OCI-LY1 (cell line): ENCODE measurements around the gene STON2.

ENCODE experiments used
- EZH2 ChIP-seq: fragments of 200-600 bp; sonication (generic), shearing (Covaris generic); IDR thresholded peaks from 2 replicates; pipeline ENCODE4 v1.8.0; 2017; ENCODE audit warnings: borderline replicate concordance, mixed run types, mild to moderate bottlenecking, antibody characterized with exemption, low read length, moderate library complexity, mixed read lengths
- TF ChIP-seq, protein P1 (sequence below): fragments of 200-600 bp; sonication (generic), shearing (Covaris generic); IDR thresholded peaks from 2 replicates; pipeline ENCODE4 v1.5.1; 2017; ENCODE audit warnings: mild to moderate bottlenecking, antibody characterized with exemption, low read length, moderate library complexity, mixed read lengths

DNA sequence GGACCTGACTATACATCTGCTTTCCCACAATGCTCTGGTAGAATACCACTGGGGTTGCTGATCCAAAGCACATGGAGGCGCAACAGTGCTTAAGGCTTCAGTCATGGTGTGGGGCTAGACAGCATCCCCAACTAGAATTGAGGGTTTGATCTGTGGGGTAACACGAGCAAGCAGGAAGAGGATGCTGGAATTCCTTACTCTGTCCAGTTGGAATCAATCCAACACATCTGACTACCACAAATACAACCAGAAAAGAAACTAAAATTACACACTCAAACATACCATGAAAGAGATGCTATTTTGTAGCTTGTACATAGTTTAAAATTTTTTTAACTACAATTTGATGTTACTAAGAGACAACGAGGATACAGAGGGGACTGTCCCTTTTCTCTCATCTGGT, 138.9 kb downstream of the STON2 start:
- TF ChIP-seq, protein P1, sequence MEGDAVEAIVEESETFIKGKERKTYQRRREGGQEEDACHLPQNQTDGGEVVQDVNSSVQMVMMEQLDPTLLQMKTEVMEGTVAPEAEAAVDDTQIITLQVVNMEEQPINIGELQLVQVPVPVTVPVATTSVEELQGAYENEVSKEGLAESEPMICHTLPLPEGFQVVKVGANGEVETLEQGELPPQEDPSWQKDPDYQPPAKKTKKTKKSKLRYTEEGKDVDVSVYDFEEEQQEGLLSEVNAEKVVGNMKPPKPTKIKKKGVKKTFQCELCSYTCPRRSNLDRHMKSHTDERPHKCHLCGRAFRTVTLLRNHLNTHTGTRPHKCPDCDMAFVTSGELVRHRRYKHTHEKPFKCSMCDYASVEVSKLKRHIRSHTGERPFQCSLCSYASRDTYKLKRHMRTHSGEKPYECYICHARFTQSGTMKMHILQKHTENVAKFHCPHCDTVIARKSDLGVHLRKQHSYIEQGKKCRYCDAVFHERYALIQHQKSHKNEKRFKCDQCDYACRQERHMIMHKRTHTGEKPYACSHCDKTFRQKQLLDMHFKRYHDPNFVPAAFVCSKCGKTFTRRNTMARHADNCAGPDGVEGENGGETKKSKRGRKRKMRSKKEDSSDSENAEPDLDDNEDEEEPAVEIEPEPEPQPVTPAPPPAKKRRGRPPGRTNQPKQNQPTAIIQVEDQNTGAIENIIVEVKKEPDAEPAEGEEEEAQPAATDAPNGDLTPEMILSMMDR = no peak
- TF ChIP-seq EZH2 = no peak
